ENCODE results near the gene DMRTB1. TPM values are rescaled to one million over a fixed set of nuclear protein-coding genes. Genes with fewer than 3 reads are reported as not detected.

Gene DMRTB1
- total and polyA plus RNA-seq, 2 of the 8 experiments (the other 6 are each of a cell fraction or from before 2014, with no cell fraction given), result 0.06 to 0.35 TPM

- H3K56ac ChIP-seq (replicated peaks; ENCODE audit: insufficient read length, low read depth, low read length), result no peak overlapping the region
- peak overlapping the region in 1 of 4 experiments; percentile 33; a peak in 1 of 8 replicates for H3K4me3 ChIP-seq (ENCODE audit: extremely low read depth in 1 of 4, insufficient read depth in 2 of 4, low read depth in 3 of 4, low read length in 4 of 4)
- no peaks in the 10 kb centered on the region for H3K27me3 ChIP-seq (replicated peaks in 1 of 4; ENCODE audit: control insufficient read depth in 3 of 4, extremely low read depth in 1 of 4, insufficient read depth in 3 of 4, low read length in 3 of 4)
- peak overlapping the region; percentile 82 for H4K91ac ChIP-seq (replicated peaks; ENCODE audit: insufficient read length, low read length)
- WGBS, 2 experiments (ENCODE audit: extremely low coverage in 1 of 2, insufficient coverage in 1 of 2, insufficient read length in 1 of 2, insufficient replicate concordance in 2 of 2, low coverage in 1 of 2, low lambda C conversion rate in 2 of 2, missing lambda C conversion rate in 1 of 2), result 50% methylated on average over 2 of the region's 2 CpGs; no CpG with 5 or more reads in 1 of the 2 experiments
- H2BK5ac ChIP-seq (ENCODE audit: low read depth, low read length), result peak overlapping the region; percentile 96; the same call in 1 of the 2 replicates
- H4K5ac ChIP-seq (ENCODE audit: insufficient read length, low read depth, low read length), result peak overlapping the region; percentile 84
- no peak overlapping the region; the same call in 1 of the 2 replicates for H2BK12ac ChIP-seq (ENCODE audit: low read depth, low read length)
- DNase-seq (ENCODE audit: low read depth in 1 of 2, low spot score in 2 of 2), result peak; percentile 47 to 70
- H3K23ac ChIP-seq (ENCODE audit: insufficient read length), result no peak overlapping the region
- ChIA-PET CTCF (ENCODE audit: partially characterized antibody) (interaction anchor here (0.6 to 14.1 kb wide), 21 partner anchors 8 to 278 kb away, joined by 3 to 248 read pairs (median 4); partner anchors contain the start of gene DMRTB1), POLR2A (ENCODE audit: partially characterized antibody) (interaction anchor here (0.6 to 2.9 kb wide), 8 partner anchors 9 to 276 kb away, joined by 3 to 34 read pairs (median 5); partner anchors contain the start of gene DMRTB1)
- H3K9ac ChIP-seq (replicated peaks in 1 of 4; ENCODE audit: extremely low read depth in 1 of 4, low read depth in 3 of 4, low read length in 3 of 4), result no peak overlapping the region
- no peaks in the 10 kb centered on the region for H4K20me1 ChIP-seq (replicated peaks in 1 of 2; ENCODE audit: control insufficient read depth in 1 of 2, insufficient read depth in 2 of 2, low read length in 2 of 2)
- no peaks in the 10 kb centered on the region for H3K36me3 ChIP-seq (ENCODE audit: control insufficient read depth in 2 of 4, insufficient read depth in 4 of 4, low read length in 3 of 4)
- H3K27ac ChIP-seq (ENCODE audit: low read depth, low read length), result no peak overlapping the region
- H3K4ac ChIP-seq (replicated peaks; ENCODE audit: insufficient read length, low read depth, low read length), result no peak overlapping the region
- H3K18ac ChIP-seq (ENCODE audit: extremely low read depth, low read length), result peak overlapping the region; percentile 66
- H4K8ac ChIP-seq (ENCODE audit: extremely low read depth, insufficient read depth, low read length), result no peak overlapping the region
- no peak overlapping the region for H3K14ac ChIP-seq (ENCODE audit: insufficient read length)
- no peaks in the 10 kb centered on the region for H3K23me2 ChIP-seq (ENCODE audit: low read depth, low read length)
- no peaks in the 10 kb centered on the region for H3K79me2 ChIP-seq (ENCODE audit: control insufficient read depth in 1 of 2, insufficient read depth in 2 of 2, low read length in 2 of 2)
- H2BK20ac ChIP-seq (ENCODE audit: low read length), result no peak overlapping the region; the same call in 1 of the 2 replicates
- H2AK5ac ChIP-seq (ENCODE audit: low read depth, low read length), result no peak overlapping the region
- peak; percentile 58 for FAIRE-seq
- peak in 1 of 2 experiments; percentile 34; a peak in 1 of 3 replicates for TF ChIP-seq EP300 (IDR thresholded peaks at IDR 0.05; ENCODE audit: borderline replicate concordance in 1 of 2, low read depth in 2 of 2, low read length in 2 of 2)
- no peak for TF ChIP-seq TAF7 (optimal IDR thresholded peaks at IDR 0.05; ENCODE audit: borderline replicate concordance, low read depth, low read length)
- TF ChIP-seq TEAD4 (IDR thresholded peaks at IDR 0.05; ENCODE audit: low read depth, low read length), result peak; percentile 95
- no peak for TF ChIP-seq SP4 (IDR thresholded peaks at IDR 0.05; ENCODE audit: low read length)
- peak in 1 of 2 experiments; percentile 28; a peak in 1 of 4 replicates for TF ChIP-seq HDAC2 (IDR thresholded peaks at IDR 0.05; ENCODE audit: borderline replicate concordance in 1 of 2, low read depth in 2 of 2, low read length in 2 of 2)
- peak; percentile 50 for TF ChIP-seq NANOG (IDR thresholded peaks at IDR 0.05; ENCODE audit: insufficient read depth, low read depth, low read length, poor library complexity, severe bottlenecking)
- no peak for TF ChIP-seq POLR2A (IDR thresholded peaks at IDR 0.05; ENCODE audit: control extremely low read depth in 1 of 2, low read depth in 2 of 2, low read length in 2 of 2)
- 0 out of 4 replicates have a peak, but pooled peaks of 1 of the 2 experiments have one; percentile 38 for TF ChIP-seq SIN3A (conservative IDR thresholded peaks at IDR 0.05 in 1 of 2, IDR thresholded peaks at IDR 0.05 in 1 of 2; ENCODE audit: low read depth in 1 of 2, low read length in 2 of 2)
- TF ChIP-seq SP1 (IDR thresholded peaks at IDR 0.05; ENCODE audit: low read depth, low read length), result peak; percentile 52; the same call in 1 of the 2 replicates
- peak; percentile 32; the same call in 1 of the 2 replicates for TF ChIP-seq POU5F1 (IDR thresholded peaks at IDR 0.05; ENCODE audit: low read depth, low read length)
- H3K4me2 ChIP-seq (ENCODE audit: insufficient read depth in 1 of 2, low read depth in 2 of 2, low read length in 2 of 2), result peak overlapping the region; percentile 30 to 59; a peak in 3 of 4 replicates
- H3K4me1 ChIP-seq (replicated peaks in 1 of 4; ENCODE audit: control insufficient read depth in 3 of 4, insufficient read depth in 4 of 4, low read length in 3 of 4), result peaks cover 3 to 24% (median 19%) of the 10 kb centered on the region in 4 experiments
- no peak overlapping the region for H2AFZ ChIP-seq (ENCODE audit: low read length)
- H2BK120ac ChIP-seq (replicated peaks; ENCODE audit: low read depth, low read length), result peak overlapping the region; percentile 88
- no peak overlapping the region for H2BK15ac ChIP-seq (ENCODE audit: low read length)
- no peaks in the 10 kb centered on the region for H3K79me1 ChIP-seq (ENCODE audit: low read depth, low read length)
- peaks cover 4 to 7% of the 10 kb centered on the region in 2 experiments; a peak in 2 of 4 replicates for H3K9me3 ChIP-seq (ENCODE audit: insufficient read depth in 2 of 2, low read depth in 1 of 2, low read length in 1 of 2)
These were observed 10.9 kb upstream of the DMRTB1 start for GRCh38 chr1:53448241-53448841.
